NCI-H1930 (cell line): ENCODE measurements around the gene SMC1B.
"Not testable (repeated sequence)": the region's sequence is repeated elsewhere in the genome, so short reads cannot be mapped to it uniquely, and the experiment has no call there.

ENCODE experiments used
- DNase-seq, 2 experiments: peaks; one replicate each; lab custom pipeline; 2025; lab: John Stamatoyannopoulos, UW

Gene SMC1B

DNA sequence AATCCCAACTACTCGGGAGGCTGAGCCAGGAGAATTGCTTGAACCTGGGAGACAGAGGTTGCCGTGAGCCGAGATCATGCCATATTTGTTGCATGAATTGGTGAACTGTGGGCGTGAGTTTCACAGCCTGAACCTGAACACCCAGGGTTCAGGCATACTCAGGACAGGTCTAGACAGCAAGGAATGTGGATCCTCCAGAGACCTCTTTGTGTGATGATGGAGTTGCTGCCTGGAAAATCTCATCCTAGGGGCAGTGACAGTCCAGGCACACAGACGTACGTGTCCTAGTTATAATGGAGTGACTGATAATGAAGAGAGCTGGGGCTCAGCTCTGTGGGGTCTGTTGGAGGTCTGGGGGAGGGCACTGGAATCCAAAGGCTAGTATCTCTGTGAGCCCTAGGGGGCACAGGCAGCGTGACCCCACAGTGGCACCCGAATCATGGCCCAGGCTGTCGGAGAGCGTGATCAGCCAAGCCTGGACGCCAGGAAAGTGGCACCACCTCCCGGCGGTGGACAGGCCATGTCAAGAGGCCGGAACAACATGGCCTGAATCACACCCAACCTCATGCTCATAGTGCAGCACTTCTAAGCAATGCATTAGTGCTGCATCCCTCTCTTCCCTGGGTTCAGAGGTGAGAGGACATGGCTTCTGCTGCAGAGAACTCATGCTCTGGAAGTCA, 31.8 kb upstream of the SMC1B start:
- DNase-seq = no peak

DNA sequence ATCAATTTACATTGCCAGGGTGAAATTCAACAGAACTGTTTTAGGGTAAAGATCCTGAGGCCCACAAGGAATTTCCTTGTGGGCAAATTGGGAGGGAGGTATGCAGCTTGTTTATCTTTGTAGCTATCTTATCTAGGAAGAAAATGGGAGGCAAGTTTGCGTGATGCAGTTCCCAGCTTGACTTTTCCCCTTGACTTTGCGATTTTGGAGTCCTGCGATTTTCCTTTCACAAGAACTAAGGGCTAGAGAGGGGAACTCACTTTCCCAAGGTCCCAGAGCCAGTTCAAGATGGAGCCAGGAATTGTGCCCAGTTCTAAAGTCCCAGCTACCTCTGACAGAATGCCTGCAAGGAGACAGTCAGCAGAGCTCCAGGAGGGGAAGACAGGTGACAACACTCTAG, 30.8 kb upstream of the SMC1B start:
- no peak for DNase-seq

DNA sequence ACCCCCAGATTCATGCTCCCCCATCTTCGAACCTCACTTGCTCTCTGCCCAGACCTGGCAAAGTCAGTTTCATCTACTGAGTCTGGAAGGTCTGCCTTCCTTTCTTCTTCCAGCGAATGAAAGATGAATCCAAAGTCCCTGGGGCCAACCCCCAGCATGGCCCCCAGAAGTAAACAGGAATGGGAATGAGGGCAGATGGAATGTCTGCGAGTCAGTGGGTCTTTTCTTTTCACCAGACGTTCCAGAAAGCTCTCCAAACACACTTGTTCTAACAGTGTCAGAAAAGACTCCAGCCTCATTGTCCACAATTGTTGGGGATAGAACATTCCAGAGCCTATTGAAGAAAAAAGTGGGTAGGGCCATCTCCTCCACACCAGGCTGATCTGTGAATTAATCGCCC, 28.7 kb upstream of the SMC1B start:
- DNase-seq = no peak

DNA sequence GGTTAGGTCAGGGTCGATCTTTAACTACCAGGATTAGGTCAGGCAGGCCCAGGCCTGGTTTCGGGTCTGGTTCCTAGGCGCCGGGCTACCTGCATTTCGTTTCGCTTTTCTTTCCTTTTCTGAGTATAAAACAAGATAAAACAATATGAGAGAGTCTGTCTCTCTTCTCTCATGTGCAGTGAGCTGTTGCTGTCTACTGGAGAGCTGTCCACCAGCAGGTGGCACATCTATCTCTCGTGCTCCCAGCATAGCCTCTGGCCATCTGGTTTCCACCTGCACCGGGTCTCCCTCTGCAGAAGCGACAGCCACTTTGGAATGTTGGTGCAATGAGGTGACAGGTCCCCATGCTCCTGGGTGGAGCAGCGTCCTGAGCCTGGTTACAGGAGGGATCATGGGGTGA, 27.7 kb upstream of the SMC1B start:
- peak in 1 of 2 experiments; percentile 27 for DNase-seq

DNA sequence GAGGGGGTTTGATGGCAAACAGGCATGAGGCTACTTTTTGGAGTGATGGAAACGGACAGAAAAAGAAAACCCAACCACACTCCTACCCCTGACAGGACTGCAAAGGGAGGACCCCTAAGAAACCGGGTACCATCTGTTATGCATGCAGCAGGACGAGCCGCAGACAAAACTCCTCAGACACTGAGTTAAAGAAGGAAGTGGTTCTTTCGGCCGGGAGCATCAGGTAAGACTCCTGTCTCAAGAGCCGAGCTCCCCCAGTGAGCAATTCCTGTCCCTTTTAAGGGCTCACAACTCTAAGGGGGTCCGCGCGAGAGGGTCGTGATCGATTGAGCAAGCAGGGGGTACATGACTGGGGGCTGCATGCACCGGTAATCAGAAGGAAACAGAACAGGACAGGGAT, 27.3 kb upstream of the SMC1B start:
- not testable (repeated sequence) for DNase-seq

DNA sequence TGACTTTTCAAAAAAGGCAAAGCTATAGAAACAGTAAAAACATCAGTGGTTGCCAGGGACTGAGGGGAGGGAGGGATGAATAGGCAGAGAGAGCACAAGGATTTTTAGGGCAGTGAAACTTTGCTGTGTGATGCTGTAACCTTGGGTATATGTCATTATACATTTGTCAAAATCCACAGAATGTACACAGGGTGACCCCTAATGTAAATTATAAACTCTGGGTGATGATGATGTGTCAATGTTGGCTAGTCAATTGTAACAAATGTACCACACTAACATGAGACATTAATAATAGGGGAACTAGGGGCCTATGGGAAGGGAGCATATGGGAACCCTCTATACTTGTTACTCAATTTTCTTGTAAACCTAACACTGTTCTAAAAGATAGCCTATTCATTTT, 24.9 kb upstream of the SMC1B start:
- DNase-seq = no peak

DNA sequence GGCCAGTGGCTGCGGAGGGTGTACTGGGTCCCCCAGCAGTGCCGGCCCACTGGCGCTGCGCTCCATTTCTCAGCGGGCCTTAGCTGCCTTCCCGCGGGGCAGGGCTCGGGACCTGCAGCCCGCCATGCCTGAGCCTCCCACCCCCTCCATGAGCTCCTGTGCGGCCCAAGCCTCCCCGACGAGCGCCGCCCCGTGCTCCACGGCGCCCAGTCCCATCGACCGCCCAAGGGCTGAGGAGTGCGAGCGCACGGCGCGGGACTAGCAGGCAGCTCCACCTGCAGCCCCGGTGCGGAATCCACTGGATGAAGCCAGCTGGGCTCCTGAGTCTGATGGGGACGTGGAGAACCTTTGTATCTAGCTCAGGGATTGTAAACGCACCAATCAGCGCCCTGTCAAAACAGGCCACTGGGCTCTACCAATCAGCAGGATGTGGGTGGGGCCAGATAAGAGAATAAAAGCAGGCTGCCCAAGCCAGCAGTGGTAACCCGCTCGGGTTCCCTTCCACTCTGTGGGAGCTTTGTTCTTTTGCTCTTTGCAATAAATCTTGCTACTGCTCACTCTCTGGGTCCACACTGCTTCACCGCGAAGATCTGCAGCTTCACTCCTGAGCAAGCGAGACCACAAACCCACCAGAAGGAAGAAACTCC, 23.6 kb upstream of the SMC1B start:
- not testable (repeated sequence) for DNase-seq

DNA sequence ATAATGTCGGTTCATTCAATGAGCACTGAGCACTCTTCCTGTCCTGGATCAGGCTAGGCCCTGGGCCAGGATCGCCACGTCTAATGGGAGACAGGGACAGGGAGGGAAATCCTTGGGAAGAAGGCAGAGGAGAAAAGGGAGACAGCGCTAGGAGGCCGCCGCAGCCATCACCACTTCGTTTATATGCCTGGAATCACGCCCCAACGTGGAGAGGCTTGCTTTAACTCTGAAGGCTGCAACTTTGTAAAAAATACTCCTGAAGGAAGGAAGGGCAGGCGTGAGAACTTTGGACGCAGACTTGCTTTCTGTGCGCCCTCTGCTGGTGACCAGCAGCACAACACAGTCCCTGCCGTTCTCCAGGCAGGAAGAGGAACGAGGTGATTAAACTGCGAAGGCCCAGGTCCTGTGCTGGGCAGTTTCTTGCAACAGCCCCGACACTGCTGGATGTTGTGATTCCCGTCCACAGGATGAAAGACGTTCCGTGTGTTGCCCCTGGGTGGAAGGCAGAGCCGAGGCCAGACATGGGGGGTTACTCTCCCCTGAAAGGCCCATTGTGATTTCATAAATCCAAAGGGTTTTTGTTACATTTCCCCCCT, 22.2 kb upstream of the SMC1B start:
- peak; percentile 51 to 54 for DNase-seq

DNA sequence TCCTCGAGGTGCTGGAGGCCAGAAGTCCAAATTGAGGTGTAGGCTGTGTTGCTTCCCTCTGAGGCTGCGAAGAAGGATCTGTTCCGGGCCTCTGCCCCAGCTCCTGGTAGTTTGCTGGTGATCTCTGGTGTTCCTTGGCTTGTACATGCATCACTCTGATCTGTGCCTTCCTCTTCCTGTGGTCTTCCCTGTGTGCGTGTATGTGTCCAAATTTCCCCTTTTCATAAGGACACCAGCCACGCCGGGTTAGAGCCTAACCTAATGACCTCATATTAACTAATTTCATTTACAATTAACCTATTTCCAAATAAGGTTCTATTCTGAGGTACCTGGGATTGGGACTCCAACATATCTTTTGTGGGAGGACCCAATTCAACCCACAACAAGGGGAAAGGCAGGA, 21.6 kb upstream of the SMC1B start:
- DNase-seq = no peak

DNA sequence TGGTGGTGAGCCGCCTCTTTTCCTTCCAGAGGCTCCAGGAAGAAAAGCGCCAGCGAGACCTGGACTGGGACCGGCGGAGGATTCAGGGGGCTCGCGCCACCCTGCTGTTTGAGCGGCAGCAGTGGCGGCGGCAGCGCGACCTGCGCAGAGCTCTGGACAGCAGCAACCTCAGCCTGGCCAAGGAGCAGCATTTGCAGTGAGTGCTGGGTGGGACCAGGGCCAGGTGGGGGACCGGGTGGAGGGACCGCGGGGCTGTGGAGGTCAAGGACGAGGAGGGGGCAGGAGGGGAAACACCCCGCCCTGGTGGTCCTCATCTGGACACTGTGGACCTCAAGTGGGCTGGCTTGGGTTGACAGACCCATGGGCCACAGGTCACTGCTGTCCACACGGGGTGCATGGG, 17.5 kb upstream of the SMC1B start:
- DNase-seq = no peak

DNA sequence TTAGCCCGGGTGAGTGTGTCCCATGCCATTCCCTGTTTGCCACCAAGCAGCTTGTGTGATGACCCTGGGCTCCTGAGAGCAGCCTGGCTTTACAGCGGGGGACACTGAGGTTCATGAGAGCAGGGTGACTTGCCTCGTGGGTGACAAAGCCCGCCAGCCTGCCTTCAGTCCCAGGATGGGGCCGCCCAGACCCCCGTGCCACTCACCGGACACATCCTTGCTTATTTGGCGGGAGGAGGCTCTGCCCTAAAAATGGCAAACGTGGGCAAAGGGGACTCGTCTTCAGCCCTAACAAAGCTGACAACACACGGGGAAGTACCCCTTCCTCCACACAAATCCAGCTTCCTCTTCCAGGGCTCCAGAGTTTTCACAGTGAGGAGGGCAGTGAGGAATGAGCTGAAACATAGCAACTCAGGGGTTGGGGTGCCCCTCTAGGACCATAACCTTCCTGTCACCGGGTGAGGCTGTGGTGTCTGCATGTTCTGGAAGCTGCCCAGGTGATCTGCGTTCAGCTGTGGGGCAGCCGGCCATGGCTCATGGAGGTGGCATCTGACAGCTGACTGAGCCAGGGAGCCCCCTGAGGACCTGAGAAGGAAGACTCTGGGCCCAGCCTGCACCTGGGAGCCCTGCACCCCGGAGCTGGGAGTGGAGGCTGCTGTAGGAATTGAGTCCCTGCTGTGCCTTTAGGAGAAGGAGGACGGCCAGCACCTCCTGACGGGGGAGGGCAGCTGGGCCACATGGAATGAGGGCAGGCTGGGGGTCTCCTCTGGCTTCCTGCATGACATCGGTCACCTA, 16.8 kb upstream of the SMC1B start:
- DNase-seq = no peak

DNA sequence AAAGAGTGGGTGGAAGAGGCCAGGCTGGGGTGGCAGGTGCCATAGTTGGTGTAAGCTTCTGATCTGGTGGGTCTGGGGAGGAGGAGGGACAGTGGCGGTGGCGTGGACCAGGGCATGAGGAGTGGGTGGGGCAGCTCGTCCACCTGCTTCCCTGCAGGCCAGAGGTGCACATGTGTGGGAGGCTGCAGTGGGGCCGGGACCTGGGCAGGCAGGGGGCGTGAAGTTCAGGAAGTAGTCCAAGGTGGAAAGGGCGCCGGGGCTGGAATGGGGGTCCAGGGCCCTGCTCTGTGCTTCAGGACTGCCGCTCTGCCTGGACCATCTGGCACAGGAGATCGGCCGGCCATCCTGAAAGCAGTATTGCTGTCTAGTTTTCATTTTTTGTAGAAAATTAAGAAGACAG, 16.0 kb upstream of the SMC1B start:
- no peak for DNase-seq

DNA sequence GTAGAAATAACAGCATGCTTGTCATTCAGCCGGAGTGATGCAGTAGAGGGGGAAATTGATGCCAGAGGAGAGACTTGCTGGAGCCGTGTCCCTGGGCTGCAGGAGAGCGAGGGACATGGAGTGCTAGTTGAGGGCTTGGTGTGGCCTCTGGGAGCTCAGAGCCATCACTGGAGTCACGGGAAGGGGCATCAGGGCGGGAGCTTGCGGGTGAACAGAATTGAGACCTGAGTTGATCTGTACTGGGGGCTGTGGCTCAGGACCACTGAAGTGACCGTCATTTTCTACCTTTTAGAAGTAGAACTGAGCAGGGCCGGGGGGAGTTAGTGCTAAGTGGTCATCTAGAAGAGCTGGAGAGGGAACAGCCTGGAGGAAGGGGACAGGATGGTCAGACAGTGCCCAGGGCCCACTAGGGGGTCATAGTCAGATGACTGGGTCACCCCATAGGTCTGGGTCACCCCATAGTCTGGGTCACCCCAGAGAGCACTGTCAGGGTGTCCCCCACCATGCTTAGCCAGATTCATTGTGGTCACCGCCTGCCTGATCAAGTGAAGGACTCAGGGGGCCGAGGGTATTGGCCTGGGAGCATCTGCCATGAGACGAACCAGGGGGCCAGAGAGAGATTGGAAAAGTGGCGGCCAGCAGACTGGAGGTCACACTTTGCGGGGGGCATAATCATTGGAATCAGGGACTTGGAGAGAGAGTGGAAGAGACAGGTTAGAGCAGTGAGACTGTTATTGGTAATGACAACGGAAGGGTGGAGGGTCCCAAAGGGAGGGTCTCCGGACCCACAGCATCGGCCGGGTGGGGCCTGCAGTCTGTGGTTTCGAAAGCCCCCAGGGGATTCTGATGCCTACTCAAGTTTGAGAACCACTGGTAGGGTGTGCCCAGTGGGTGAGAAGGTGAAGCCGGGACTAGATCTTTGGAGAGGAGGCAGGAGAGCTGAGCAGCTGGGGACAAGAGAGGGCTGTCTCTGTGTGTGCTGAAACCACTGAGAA, 15.3 kb upstream of the SMC1B start:
- DNase-seq = no peak

DNA sequence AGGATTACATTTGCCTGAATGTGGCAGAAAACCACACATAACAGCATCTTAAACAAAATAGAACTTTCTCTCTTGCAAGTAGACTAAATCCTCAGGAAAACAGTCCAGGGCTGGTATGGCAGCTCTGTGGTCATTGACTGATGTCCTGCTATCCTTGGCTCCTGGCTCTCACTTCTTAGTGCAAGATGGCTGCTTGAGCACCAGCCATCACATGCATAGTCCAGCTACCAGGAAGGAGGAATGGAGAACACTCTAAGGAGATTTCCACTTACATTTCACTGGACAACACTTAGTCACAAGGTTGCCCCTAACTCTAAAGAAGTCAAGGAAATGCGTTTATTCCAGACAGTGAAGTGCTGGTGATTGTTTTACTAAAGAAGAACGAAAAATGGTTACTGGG, 13.7 kb upstream of the SMC1B start:
- DNase-seq = no peak

DNA sequence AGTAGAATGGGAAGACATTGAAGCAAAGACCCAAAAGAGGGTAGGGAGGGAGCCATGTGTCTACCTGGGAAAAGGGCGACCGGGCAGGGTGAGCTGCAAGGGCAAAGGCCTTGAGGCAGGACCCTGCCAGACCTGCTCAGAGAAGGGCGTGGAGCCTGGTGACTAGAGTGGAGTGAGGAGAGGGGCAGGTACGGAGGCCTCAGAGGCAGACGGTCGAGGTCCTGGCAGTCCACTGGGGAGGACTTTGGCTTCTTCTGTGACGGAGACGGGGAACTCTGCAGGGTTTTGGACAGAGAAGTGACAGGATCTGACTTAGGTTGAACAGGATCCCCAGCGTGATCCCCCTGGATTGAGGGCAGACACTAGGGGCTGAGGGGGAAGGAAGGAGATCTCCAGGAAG, 13.0 kb upstream of the SMC1B start:
- DNase-seq = no peak

DNA sequence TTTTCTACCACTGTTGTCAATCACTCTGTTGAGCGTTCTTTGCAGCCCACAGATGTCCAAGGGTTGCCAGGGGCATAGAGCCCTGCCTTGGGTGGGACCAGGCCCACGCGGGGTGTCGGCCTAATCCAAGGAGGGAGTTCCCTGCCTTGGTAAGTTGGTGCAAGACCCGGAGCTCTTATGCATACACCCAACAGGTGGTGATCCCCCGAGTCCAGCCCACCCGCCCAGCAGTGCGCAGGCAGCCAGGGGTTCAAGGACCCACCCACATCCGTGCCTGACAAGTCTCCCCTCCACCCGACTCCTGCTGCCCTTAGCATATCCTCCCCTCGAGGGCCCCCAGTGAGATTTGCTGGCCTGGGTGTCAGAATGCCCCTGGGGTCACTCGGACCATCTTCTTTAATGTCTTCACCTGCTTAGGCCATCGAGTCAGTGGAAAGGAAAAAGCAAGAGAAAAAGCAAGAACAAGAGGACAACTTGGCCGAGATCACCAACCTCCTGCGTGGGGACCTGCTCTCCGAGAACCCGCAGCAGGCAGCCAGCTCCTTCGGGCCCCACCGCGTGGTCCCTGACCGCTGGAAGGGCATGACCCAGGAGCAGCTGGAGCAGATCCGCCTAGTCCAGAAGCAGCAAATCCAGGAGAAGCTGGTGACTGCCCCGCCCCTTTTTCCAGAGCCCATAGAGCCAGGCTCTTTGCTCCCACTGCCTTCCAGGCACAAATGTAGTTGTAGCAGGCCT, 12.3 kb upstream of the SMC1B start:
- no peak for DNase-seq

DNA sequence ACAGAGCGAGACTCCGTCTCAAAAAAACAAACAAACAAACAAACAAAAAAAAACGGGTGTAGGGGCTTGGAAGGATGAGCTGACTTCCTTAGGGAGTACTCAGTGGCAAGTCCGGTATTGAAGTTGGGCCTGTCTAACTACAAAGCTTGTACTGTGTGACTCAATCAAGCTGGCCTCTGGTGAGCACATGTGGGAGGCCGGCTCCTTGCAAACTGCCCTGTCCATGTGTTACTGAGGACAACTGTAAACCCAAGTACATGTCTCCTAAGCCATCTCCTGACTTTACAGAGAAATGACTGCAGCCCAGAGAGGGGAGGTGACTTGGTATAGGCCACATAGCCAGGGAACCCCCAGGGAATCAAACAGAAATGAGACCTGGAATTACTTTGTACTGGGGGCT, 11.7 kb upstream of the SMC1B start:
- no peak for DNase-seq

DNA sequence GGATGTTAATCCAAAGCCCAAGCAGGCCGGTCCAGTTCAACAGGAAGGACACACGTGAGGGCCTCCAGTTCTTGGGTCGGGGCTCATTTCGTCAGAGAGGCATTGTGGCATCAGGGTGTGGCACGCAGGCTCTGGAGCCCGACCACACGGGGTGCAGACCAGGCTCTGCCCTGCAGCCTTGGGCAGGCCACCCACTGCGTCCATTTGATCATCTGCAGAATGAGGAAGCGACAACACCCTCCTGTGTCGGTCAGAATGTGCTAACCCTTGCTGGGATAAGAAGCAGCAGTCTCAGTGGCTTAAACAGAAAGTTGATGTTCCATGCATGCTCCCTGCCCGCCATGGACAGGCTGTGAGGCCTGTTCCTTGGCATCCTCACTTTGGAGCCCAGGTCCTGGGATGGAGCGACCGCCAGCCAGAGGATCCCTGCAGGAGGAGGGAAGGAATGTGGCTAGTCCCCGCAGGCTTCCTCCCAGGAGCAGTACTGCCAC, 10.9 kb upstream of the SMC1B start:
- DNase-seq = no peak

DNA sequence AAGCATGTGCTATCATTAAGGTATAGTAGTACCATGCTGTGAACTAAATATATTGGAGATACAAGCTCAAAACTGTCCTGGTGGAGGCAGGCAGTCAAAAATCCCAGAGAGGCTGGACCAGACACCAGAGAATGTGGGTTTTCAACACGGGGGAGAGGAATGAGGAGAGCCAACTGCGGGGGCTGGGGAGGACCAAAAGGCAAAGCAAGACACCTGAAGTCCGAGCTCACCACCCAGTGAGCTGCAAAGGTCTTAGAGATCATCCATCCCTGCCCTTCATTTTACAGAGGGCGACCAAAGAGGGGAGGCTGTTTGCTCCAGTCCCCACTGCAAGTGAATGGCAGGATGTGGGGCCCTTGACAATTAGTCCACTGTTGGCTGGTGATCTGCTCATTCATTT, 10.1 kb upstream of the SMC1B start:
- no peak for DNase-seq

DNA sequence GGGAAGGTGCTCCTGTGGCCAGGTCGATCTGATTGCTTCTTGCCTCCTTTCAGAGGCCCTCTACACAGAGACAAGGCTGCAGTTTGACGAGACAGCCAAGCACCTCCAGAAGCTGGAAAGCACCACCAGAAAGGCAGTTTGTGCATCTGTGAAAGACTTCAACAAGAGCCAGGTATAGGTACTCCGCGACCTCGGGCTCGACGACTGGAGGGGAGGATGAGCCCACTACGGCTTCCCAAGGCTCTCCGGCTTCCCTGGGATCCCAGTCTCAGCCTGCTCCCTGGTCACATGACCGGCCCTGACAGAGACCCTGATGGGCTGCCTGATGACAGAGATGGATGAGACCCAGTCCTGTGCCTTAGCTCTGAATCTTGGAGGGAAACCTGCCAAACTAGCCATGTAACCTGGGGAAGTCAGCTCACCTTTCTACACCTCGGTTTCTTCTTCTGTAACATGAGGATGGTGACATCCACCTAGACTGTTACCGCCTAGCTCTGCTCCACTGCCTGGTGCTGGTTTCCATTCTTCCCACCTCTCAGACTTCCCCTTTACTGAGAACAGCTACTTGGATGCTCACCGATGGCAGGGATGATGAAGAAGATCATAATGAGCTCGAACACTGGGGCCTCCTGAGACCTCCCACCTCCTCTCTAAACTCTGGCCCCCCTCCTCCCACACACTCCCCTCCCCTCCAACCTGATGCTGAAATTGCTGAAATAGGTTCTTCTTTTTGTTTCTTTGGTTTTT, 9.0 kb upstream of the SMC1B start:
- no peak for DNase-seq
